H1 (cell line): ENCODE data around the gene DBNDD2. TPM values are rescaled to one million over a fixed set of nuclear protein-coding genes. Genes with fewer than 3 reads are reported as not detected.

Experiments used
- CTCF ChIA-PET: fragments of 300-600 bp; sonication (Branson Sonifier 250); formaldehyde crosslinking; loops from one replicate; lab custom pipeline; 2021; ENCODE audit not compliant: partially characterized antibody; lab: Charles Lee
- POLR2A ChIA-PET: fragments of 300-600 bp; sonication (Branson Sonifier 250); formaldehyde crosslinking; loops from one replicate; lab custom pipeline; 2021; ENCODE audit warnings: inconsistent platforms; ENCODE audit not compliant: partially characterized antibody; lab: Charles Lee
- DNase-seq, 2 experiments: peaks; one replicate each; pipeline versions ENCODE4 v3.0.0 to v3.0.0-alpha.2; 2010 to 2022; ENCODE audit warnings: low spot score in 2 of 2, low read depth in 1 of 2, mixed read lengths in 1 of 2
- FAIRE-seq: peaks from 2 replicates; lab custom pipeline; 2011; peaks lifted over from hg19 to GRCh38; lab: Jason Lieb, UNC
- H2AFZ ChIP-seq: 2 replicates; pipeline ENCODE4 v1.8.1; 2012; ENCODE audit warnings: low read length, inconsistent platforms
- H2AK5ac ChIP-seq: 2 replicates; pipeline ENCODE4 v1.6.1; 2013; ENCODE audit warnings: low read depth, low read length
- H2BK120ac ChIP-seq: replicated peaks from 2 replicates; pipeline ENCODE3; 2013; ENCODE audit warnings: low read depth, low read length, inconsistent platforms
- H2BK12ac ChIP-seq: 2 replicates; pipeline ENCODE4 v1.6.1; 2013; ENCODE audit warnings: low read depth, low read length
- H2BK15ac ChIP-seq: 2 replicates; pipeline ENCODE4 v1.6.1; 2013; ENCODE audit warnings: low read length
- H2BK20ac ChIP-seq: 2 replicates; pipeline ENCODE4 v1.6.1; 2013; ENCODE audit warnings: low read length
- H2BK5ac ChIP-seq: 2 replicates; pipeline ENCODE4 v1.6.1; 2013; ENCODE audit warnings: low read depth, low read length
- H3K14ac ChIP-seq: 2 replicates; pipeline ENCODE4 v1.6.1; 2013; ENCODE audit warnings: inconsistent platforms; ENCODE audit not compliant: insufficient read length
- H3K18ac ChIP-seq: 2 replicates; pipeline ENCODE4 v1.6.1; 2013; ENCODE audit warnings: low read length; ENCODE audit errors: extremely low read depth
- H3K23ac ChIP-seq: 2 replicates; pipeline ENCODE4 v1.6.1; 2013; ENCODE audit warnings: inconsistent platforms; ENCODE audit not compliant: insufficient read length
- H3K23me2 ChIP-seq: 2 replicates; pipeline ENCODE4 v1.6.1; 2013; ENCODE audit warnings: low read depth, low read length
- H3K27ac ChIP-seq: 2 replicates; pipeline ENCODE4 v1.6.1; 2011; ENCODE audit warnings: low read depth, low read length, inconsistent platforms
- H3K27me3 ChIP-seq, 4 experiments: replicated peaks in 1 of 4; 1 replicate in 1 of 4; 2 replicates in 3 of 4; pipeline versions ENCODE4 v1.6.1 to v1.8.1; 2011 to 2013; ENCODE audit warnings: low read length in 3 of 4, mild to moderate bottlenecking in 3 of 4, inconsistent platforms in 2 of 4, mixed read lengths in 2 of 4, moderate library complexity in 1 of 4; ENCODE audit not compliant: control insufficient read depth in 3 of 4, insufficient read depth in 3 of 4; ENCODE audit errors: extremely low read depth in 1 of 4
- H3K36me3 ChIP-seq, 4 experiments: 2 replicates each; pipeline versions ENCODE4 v1.6.1 to v1.8.1; 2011 to 2013; ENCODE audit warnings: mild to moderate bottlenecking in 4 of 4, low read length in 3 of 4, moderate library complexity in 2 of 4, control low read depth in 1 of 4, inconsistent platforms in 1 of 4; ENCODE audit not compliant: insufficient read depth in 4 of 4, control insufficient read depth in 2 of 4
- H3K4ac ChIP-seq: replicated peaks from 2 replicates; pipeline ENCODE3; 2013; ENCODE audit warnings: low read length, low read depth, mixed read lengths, inconsistent platforms; ENCODE audit not compliant: insufficient read length
- H3K4me1 ChIP-seq, 4 experiments: replicated peaks in 1 of 4; 1 replicate in 1 of 4; 2 replicates in 3 of 4; pipeline versions ENCODE4 v1.6.1 to v1.8.1; 2011 to 2013; ENCODE audit warnings: low read length in 3 of 4, inconsistent platforms in 2 of 4, mixed read lengths in 1 of 4; ENCODE audit not compliant: insufficient read depth in 4 of 4, control insufficient read depth in 3 of 4
- H3K4me2 ChIP-seq, 2 experiments: 2 replicates each; pipeline versions ENCODE4 v1.6.1 to v1.8.1; 2011 to 2013; ENCODE audit warnings: low read depth in 2 of 2, low read length in 2 of 2, control low read depth in 1 of 2, inconsistent platforms in 1 of 2, mild to moderate bottlenecking in 1 of 2; ENCODE audit not compliant: insufficient read depth in 1 of 2
- H3K4me3 ChIP-seq, 4 experiments: fragments of 200-600, 300-600 bp in 1 of 4; sonication (generic), shearing (Covaris generic), sonication (Bioruptor Twin) in 1 of 4; 2 replicates each; pipeline versions ENCODE4 v1.5.1 to v1.8.1; 2011 to 2016; ENCODE audit warnings: low read length in 4 of 4, low read depth in 3 of 4, control low read depth in 2 of 4, inconsistent platforms in 2 of 4, mild to moderate bottlenecking in 2 of 4, mixed read lengths in 1 of 4, moderate library complexity in 1 of 4; ENCODE audit not compliant: insufficient read depth in 2 of 4; ENCODE audit errors: extremely low read depth in 1 of 4
- H3K56ac ChIP-seq: replicated peaks from 2 replicates; pipeline ENCODE3; 2013; ENCODE audit warnings: low read depth, mild to moderate bottlenecking, mixed read lengths, low read length, inconsistent platforms; ENCODE audit not compliant: insufficient read length
- H3K79me1 ChIP-seq: 2 replicates; pipeline ENCODE4 v1.6.1; 2013; ENCODE audit warnings: low read depth, low read length, control low read depth
- H3K79me2 ChIP-seq, 2 experiments: 2 replicates each; pipeline versions ENCODE4 v1.6.1 to v1.8.1; 2012 to 2013; ENCODE audit warnings: low read length in 2 of 2, mild to moderate bottlenecking in 2 of 2, inconsistent platforms in 1 of 2; ENCODE audit not compliant: insufficient read depth in 2 of 2, control insufficient read depth in 1 of 2
- H3K9ac ChIP-seq, 4 experiments: replicated peaks in 1 of 4; 1 replicate in 1 of 4; 2 replicates in 3 of 4; pipeline versions ENCODE4 v1.6.1 to v1.8.1; 2011 to 2013; ENCODE audit warnings: low read depth in 3 of 4, low read length in 3 of 4, control low read depth in 2 of 4, mild to moderate bottlenecking in 2 of 4, moderate library complexity in 2 of 4, inconsistent platforms in 1 of 4; ENCODE audit errors: extremely low read depth in 1 of 4
- H3K9me3 ChIP-seq, 2 experiments: 2 replicates each; pipeline versions ENCODE4 v1.6.1 to v1.8.1; 2012 to 2013; ENCODE audit warnings: mild to moderate bottlenecking in 2 of 2, moderate library complexity in 2 of 2, control low read depth in 1 of 2, inconsistent platforms in 1 of 2, low read depth in 1 of 2, low read length in 1 of 2, mixed read lengths in 1 of 2; ENCODE audit not compliant: insufficient read depth in 2 of 2
- H4K20me1 ChIP-seq, 2 experiments: replicated peaks in 1 of 2; 2 replicates each; pipeline versions ENCODE3 to v1.8.1; 2011 to 2013; ENCODE audit warnings: inconsistent platforms in 2 of 2, low read length in 2 of 2, mild to moderate bottlenecking in 1 of 2; ENCODE audit not compliant: insufficient read depth in 2 of 2, control insufficient read depth in 1 of 2
- H4K5ac ChIP-seq: 2 replicates; pipeline ENCODE4 v1.6.1; 2013; ENCODE audit warnings: low read length, low read depth, mixed read lengths, inconsistent platforms; ENCODE audit not compliant: insufficient read length
- H4K8ac ChIP-seq: 2 replicates; pipeline ENCODE4 v1.8.0; 2013; ENCODE audit warnings: mild to moderate bottlenecking, moderate library complexity, low read length, inconsistent platforms; ENCODE audit not compliant: insufficient read depth; ENCODE audit errors: extremely low read depth
- H4K91ac ChIP-seq: replicated peaks from 2 replicates; pipeline ENCODE3; 2013; ENCODE audit warnings: low read length, mixed read lengths, inconsistent platforms; ENCODE audit not compliant: insufficient read length
- ATF2 ChIP-seq: IDR thresholded peaks from 2 replicates; pipeline ENCODE4 v1.6.1; 2012; ENCODE audit warnings: low read length, inconsistent platforms
- BRCA1 ChIP-seq: IDR thresholded peaks from 2 replicates; pipeline ENCODE4 v1.6.1; 2012; ENCODE audit warnings: low read depth, low read length, improper control_type of control experiment
- CREB1 ChIP-seq: IDR thresholded peaks from 2 replicates; pipeline ENCODE4 v1.6.1; 2012; ENCODE audit warnings: inconsistent platforms
- EP300 ChIP-seq, 2 experiments: IDR thresholded peaks; 1 replicate in 1 of 2; 2 replicates in 1 of 2; pipeline ENCODE4 v1.6.1; 2011 to 2012; ENCODE audit warnings: low read depth in 2 of 2, low read length in 2 of 2, mild to moderate bottlenecking in 2 of 2, borderline replicate concordance in 1 of 2, inconsistent platforms in 1 of 2, moderate library complexity in 1 of 2
- GABPA ChIP-seq: IDR thresholded peaks from 2 replicates; pipeline ENCODE4 v1.6.1; 2011; ENCODE audit warnings: mild to moderate bottlenecking, low read length, moderate library complexity, borderline replicate concordance; ENCODE audit not compliant: insufficient read depth
- KDM1A ChIP-seq: fragments of 200-600, 300-600 bp; sonication (generic); IDR thresholded peaks from 2 replicates; pipeline ENCODE4 v1.7.1; 2016; ENCODE audit warnings: mild to moderate bottlenecking, low read length, borderline replicate concordance
- NANOG ChIP-seq: IDR thresholded peaks from 2 replicates; pipeline ENCODE4 v1.6.1; 2011; ENCODE audit warnings: low read length, low read depth, mild to moderate bottlenecking, inconsistent platforms; ENCODE audit not compliant: insufficient read depth, poor library complexity, severe bottlenecking
- RNF2 ChIP-seq: fragments of 200-900, 300-1000 bp; sonication (generic); IDR thresholded peaks from 2 replicates; pipeline ENCODE4 v1.7.1; 2016; ENCODE audit warnings: borderline replicate concordance, low read depth, mild to moderate bottlenecking, antibody characterized with exemption, low read length; ENCODE audit not compliant: poor library complexity, severe bottlenecking; ENCODE audit errors: missing control alignments
- SIN3A ChIP-seq, 2 experiments: IDR thresholded peaks in 1 of 2; conservative IDR thresholded peaks in 1 of 2; 2 replicates each; pipeline ENCODE4 v1.6.1; 2011 to 2012; ENCODE audit warnings: low read length in 2 of 2, improper control_type of control experiment in 1 of 2, low read depth in 1 of 2, mild to moderate bottlenecking in 1 of 2
- WGBS, 2 experiments: shearing (Covaris generic) in 1 of 2; methylation state at CpG; one replicate each; pipeline versions ENCODE4 v1.1.6 to v1.1.7; 2013 to 2015; ENCODE audit warnings: low lambda C conversion rate in 2 of 2, mixed read lengths in 2 of 2, inconsistent platforms in 1 of 2, low coverage in 1 of 2, missing lambda C conversion rate in 1 of 2; ENCODE audit not compliant: insufficient replicate concordance in 2 of 2, insufficient coverage in 1 of 2, insufficient read length in 1 of 2; ENCODE audit errors: extremely low coverage in 1 of 2, missing lambda C conversion rate in 1 of 2; 5-methylcytosine and 5-hydroxymethylcytosine counted together
- polyA plus RNA-seq, 7 experiments: library from polyadenylated mRNA; depleted of rRNA in 3 of 7; stranded (reverse) in 5 of 7; unstranded in 2 of 7; fragments of >200 nt in 5 of 7; fragments of 200-250 nt in 2 of 7; gene quantifications; 1 replicate in 5 of 7; 2 replicates in 1 of 7; 4 replicates in 1 of 7; pipeline versions ENCODE4 v1.2.1 to v1.2.3, GENCODE V29; 2011 to 2013; ENCODE audit warnings: missing spikeins in 2 of 7, mixed read lengths in 2 of 7
- total RNA-seq: library from RNA; stranded (reverse); fragmentation: NEBNext Ultra II Directional; extraction: Animal tissue kit (Norgen Biotek cat#: 25700); gene quantifications from 2 replicates; pipeline ENCODE4 v1.2.1, GENCODE V29; 2021
- TF ChIP-seq, protein P1 (sequence below): IDR thresholded peaks from 2 replicates; pipeline ENCODE4 v1.6.1; 2012; ENCODE audit warnings: inconsistent platforms

DBNDD2 gene
- total and polyA plus RNA-seq, 2 of the 8 experiments (the other 6 are each of a cell fraction or from before 2014, with no cell fraction given): 55.8 to 96.3 TPM

GRCh38 chr20:45361793-45362192 is 46.3 kb upstream of the DBNDD2 start:
- ChIA-PET POLR2A (interaction anchor here (0.6 to 13.2 kb wide), 3 partner anchors 15 to 78 kb away, joined by 3 to 113 read pairs (median 4); partner anchors contain the start of gene SDC4), CTCF (interaction anchor here (0.6 to 6.8 kb wide), 17 partner anchors 9 to 577 kb away, joined by 3 to 85 read pairs (median 5); partner anchors contain the start of genes DBNDD2, PIGT, SDC4 and TP53TG5)
- Histone ChIP-seq H4K5ac (no peak overlapping the region), H3K14ac (no peak overlapping the region), H2BK5ac (no peak overlapping the region), H2BK20ac (no peak overlapping the region), H2BK15ac (no peak overlapping the region), H3K23ac (no peak overlapping the region), H2BK120ac (no peak overlapping the region), H4K20me1 (peaks cover 0 to 6% of the 10 kb centered on the region in 2 experiments), H3K9me3 (no peaks in the 10 kb centered on the region), H3K56ac (no peak overlapping the region), H3K4me2 (no peak overlapping the region; a peak in 1 of 4 replicates), H2BK12ac (no peak overlapping the region), H3K36me3 (peaks cover 0 to 7% (median 1%) of the 10 kb centered on the region in 4 experiments; a peak in 4 of 8 replicates), H3K18ac (no peak overlapping the region), H3K79me2 (peaks cover 0 to 13% of the 10 kb centered on the region in 2 experiments; a peak in 2 of 4 replicates), H2AFZ (no peak overlapping the region), H3K27ac (no peak overlapping the region), H3K4me1 (peaks cover 3 to 12% (median 8%) of the 10 kb centered on the region in 4 experiments; a peak in 6 of 7 replicates), H3K23me2 (peaks cover 7% of the 10 kb centered on the region), H4K8ac (no peak overlapping the region), H4K91ac (no peak overlapping the region), H3K27me3 (no peaks in the 10 kb centered on the region), H3K4ac (no peak overlapping the region), H3K79me1 (peaks cover 6% of the 10 kb centered on the region; the same call in 1 of the 2 replicates), H2AK5ac (no peak overlapping the region), H3K4me3 (no peak overlapping the region), H3K9ac (no peak overlapping the region)
- FAIRE-seq (no peak), DNase-seq (no peak)
- WGBS, 2 experiments: 81% methylated on average over 6 of the region's 6 CpGs; no CpG with 5 or more reads in 1 of the 2 experiments
- TF ChIP-seq SIN3A (conservative IDR thresholded peaks at IDR 0.05 in 1 of 2, IDR thresholded peaks at IDR 0.05 in 1 of 2; ENCODE audit: low read depth in 1 of 2, low read length in 2 of 2): no peak
- no peak for TF ChIP-seq GABPA
- no peak for TF ChIP-seq ATF2
- TF ChIP-seq EP300 (IDR thresholded peaks at IDR 0.05; ENCODE audit: borderline replicate concordance in 1 of 2, low read depth in 2 of 2, low read length in 2 of 2): no peak
- no peak for TF ChIP-seq CREB1
- TF ChIP-seq, protein P1, sequence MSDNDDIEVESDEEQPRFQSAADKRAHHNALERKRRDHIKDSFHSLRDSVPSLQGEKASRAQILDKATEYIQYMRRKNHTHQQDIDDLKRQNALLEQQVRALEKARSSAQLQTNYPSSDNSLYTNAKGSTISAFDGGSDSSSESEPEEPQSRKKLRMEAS: no peak
- no peak for TF ChIP-seq KDM1A
- no peak for TF ChIP-seq RNF2
- TF ChIP-seq BRCA1: no peak
- TF ChIP-seq NANOG: no peak
